SK-N-SH (cell line): Measurements from ENCODE around the gene CD320.

Experiments used
- GABPA ChIP-seq: IDR thresholded peaks from 2 replicates; pipeline ENCODE4 v1.4.0; 2012; ENCODE audit warnings: low read depth, mild to moderate bottlenecking
- TF ChIP-seq, protein P1 (sequence below): fragments of 200-600 bp; sonication (generic); IDR thresholded peaks from 2 replicates; pipeline ENCODE4 v1.6.1; 2017; ENCODE audit warnings: antibody characterized with exemption, mild to moderate bottlenecking, moderate library complexity

- TF ChIP-seq, protein P1, sequence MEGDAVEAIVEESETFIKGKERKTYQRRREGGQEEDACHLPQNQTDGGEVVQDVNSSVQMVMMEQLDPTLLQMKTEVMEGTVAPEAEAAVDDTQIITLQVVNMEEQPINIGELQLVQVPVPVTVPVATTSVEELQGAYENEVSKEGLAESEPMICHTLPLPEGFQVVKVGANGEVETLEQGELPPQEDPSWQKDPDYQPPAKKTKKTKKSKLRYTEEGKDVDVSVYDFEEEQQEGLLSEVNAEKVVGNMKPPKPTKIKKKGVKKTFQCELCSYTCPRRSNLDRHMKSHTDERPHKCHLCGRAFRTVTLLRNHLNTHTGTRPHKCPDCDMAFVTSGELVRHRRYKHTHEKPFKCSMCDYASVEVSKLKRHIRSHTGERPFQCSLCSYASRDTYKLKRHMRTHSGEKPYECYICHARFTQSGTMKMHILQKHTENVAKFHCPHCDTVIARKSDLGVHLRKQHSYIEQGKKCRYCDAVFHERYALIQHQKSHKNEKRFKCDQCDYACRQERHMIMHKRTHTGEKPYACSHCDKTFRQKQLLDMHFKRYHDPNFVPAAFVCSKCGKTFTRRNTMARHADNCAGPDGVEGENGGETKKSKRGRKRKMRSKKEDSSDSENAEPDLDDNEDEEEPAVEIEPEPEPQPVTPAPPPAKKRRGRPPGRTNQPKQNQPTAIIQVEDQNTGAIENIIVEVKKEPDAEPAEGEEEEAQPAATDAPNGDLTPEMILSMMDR = no peak
- TF ChIP-seq GABPA = no peak
Measured at GRCh38 chr19:8331263-8331845, 23.2 kb upstream of the CD320 start.
